ENCODE results near the gene CDYL2.

Gene CDYL2

DNA sequence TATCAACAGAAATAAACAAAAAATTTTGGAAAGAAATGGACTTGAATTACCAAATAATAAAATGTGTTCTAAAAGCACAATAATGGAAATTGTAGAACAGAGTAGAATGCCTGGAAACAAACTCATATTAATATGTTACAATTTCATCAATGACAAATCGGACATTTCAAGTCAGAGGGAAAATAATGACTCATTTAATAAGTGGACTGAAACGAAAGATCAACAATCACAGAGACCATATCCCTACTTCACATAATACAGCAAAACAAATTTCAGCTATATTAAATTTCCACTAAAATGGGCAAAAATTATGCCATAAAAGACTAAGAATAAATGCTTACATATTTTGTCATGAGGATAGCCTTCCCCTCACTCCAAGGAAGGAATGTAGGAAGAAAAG lies 25.7 kb downstream of the CDYL2 start:
- ATAC-seq, result no peak
- TF ChIP-seq ZNF565 (CRISPR knock-in tag; conservative IDR thresholded peaks at IDR 0.05; ENCODE audit: low read depth) (no peak), ZC3H10 (CRISPR knock-in tag; IDR thresholded peaks at IDR 0.05) (no peak), SNAI2 (CRISPR knock-in tag; IDR thresholded peaks at IDR 0.05) (no peak), CSDC2 (CRISPR knock-in tag; IDR thresholded peaks at IDR 0.05) (no peak), ISL1 (CRISPR knock-in tag; IDR thresholded peaks at IDR 0.05) (no peak), OSR1 (CRISPR knock-in tag; IDR thresholded peaks at IDR 0.05) (no peak), TOX (CRISPR knock-in tag; IDR thresholded peaks at IDR 0.05; ENCODE audit: borderline replicate concordance) (no peak), ESRRG (CRISPR knock-in tag; IDR thresholded peaks at IDR 0.05) (no peak), ZNF8 (CRISPR knock-in tag; IDR thresholded peaks at IDR 0.05) (no peak), ZNF70 (CRISPR knock-in tag; IDR thresholded peaks at IDR 0.05) (no peak)
- TF ChIP-seq, protein P1, sequence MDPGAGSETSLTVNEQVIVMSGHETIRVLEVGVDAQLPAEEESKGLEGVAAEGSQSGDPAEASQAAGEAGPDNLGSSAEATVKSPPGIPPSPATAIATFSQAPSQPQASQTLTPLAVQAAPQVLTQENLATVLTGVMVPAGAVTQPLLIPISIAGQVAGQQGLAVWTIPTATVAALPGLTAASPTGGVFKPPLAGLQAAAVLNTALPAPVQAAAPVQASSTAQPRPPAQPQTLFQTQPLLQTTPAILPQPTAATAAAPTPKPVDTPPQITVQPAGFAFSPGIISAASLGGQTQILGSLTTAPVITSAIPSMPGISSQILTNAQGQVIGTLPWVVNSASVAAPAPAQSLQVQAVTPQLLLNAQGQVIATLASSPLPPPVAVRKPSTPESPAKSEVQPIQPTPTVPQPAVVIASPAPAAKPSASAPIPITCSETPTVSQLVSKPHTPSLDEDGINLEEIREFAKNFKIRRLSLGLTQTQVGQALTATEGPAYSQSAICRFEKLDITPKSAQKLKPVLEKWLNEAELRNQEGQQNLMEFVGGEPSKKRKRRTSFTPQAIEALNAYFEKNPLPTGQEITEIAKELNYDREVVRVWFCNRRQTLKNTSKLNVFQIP (CRISPR knock-in tag; IDR thresholded peaks at IDR 0.05; ENCODE audit: borderline replicate concordance, low read depth), result no peak
- TF ChIP-seq, protein P2, sequence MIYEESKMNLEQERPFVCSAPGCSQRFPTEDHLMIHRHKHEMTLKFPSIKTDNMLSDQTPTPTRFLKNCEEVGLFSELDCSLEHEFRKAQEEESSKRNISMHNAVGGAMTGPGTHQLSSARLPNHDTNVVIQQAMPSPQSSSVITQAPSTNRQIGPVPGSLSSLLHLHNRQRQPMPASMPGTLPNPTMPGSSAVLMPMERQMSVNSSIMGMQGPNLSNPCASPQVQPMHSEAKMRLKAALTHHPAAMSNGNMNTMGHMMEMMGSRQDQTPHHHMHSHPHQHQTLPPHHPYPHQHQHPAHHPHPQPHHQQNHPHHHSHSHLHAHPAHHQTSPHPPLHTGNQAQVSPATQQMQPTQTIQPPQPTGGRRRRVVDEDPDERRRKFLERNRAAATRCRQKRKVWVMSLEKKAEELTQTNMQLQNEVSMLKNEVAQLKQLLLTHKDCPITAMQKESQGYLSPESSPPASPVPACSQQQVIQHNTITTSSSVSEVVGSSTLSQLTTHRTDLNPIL (CRISPR knock-in tag; IDR thresholded peaks at IDR 0.05; ENCODE audit: low read depth), result no peak
- TF ChIP-seq, protein P3, sequence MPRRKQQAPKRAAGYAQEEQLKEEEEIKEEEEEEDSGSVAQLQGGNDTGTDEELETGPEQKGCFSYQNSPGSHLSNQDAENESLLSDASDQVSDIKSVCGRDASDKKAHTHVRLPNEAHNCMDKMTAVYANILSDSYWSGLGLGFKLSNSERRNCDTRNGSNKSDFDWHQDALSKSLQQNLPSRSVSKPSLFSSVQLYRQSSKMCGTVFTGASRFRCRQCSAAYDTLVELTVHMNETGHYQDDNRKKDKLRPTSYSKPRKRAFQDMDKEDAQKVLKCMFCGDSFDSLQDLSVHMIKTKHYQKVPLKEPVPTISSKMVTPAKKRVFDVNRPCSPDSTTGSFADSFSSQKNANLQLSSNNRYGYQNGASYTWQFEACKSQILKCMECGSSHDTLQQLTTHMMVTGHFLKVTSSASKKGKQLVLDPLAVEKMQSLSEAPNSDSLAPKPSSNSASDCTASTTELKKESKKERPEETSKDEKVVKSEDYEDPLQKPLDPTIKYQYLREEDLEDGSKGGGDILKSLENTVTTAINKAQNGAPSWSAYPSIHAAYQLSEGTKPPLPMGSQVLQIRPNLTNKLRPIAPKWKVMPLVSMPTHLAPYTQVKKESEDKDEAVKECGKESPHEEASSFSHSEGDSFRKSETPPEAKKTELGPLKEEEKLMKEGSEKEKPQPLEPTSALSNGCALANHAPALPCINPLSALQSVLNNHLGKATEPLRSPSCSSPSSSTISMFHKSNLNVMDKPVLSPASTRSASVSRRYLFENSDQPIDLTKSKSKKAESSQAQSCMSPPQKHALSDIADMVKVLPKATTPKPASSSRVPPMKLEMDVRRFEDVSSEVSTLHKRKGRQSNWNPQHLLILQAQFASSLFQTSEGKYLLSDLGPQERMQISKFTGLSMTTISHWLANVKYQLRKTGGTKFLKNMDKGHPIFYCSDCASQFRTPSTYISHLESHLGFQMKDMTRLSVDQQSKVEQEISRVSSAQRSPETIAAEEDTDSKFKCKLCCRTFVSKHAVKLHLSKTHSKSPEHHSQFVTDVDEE (CRISPR knock-in tag; IDR thresholded peaks at IDR 0.05), result no peak

DNA sequence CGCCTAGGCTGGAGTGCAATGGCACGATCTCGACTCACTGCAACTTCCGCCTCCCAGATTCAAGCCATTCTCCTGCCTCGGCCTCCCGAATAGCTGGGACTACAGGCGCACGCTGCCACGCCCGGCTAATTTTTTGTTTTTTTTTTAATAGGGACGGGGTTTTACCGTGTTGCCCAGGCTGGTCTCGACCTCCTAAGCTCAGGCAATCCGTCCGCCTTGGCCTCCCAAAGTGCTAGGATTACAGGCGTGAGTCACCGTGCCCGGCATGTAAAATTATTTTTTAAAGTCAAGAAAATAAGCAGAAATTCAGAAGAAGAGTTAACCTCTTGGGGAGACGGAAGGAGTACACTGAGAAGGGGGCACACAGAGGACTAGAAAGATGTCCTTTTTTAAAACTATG lies 27.5 kb downstream of the CDYL2 start:
- no peak for ATAC-seq
- TF ChIP-seq ZNF70 (CRISPR knock-in tag; IDR thresholded peaks at IDR 0.05) (no peak), ESRRG (CRISPR knock-in tag; IDR thresholded peaks at IDR 0.05) (no peak), ZNF565 (CRISPR knock-in tag; conservative IDR thresholded peaks at IDR 0.05; ENCODE audit: low read depth) (no peak), OSR1 (CRISPR knock-in tag; IDR thresholded peaks at IDR 0.05) (no peak), GLIS3 (CRISPR knock-in tag; IDR thresholded peaks at IDR 0.05) (no peak)

DNA sequence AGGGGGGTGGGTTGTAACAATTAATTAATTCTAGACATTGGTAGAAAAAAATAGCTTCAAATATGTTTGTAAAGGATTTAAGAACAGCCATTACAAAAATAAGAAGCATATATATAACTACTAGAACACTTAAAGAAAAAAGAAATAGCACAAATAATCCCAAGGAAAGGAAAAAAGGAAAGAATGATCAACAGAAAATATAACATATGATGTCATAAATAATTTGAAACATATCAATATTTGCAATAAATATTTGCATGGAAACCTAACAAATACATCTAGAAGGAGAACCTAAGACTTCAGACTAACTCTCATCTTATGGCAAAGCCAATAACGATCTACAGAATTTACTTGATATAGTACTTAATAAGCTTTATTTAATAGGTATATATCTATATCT lies 28.9 kb downstream of the CDYL2 start:
- no peak for ATAC-seq
- TF ChIP-seq ZFP3 (CRISPR knock-in tag; IDR thresholded peaks at IDR 0.05) (no peak), BACH2 (CRISPR knock-in tag; IDR thresholded peaks at IDR 0.05; ENCODE audit: borderline replicate concordance) (no peak), ZFP30 (CRISPR knock-in tag; IDR thresholded peaks at IDR 0.05) (no peak), ISL1 (CRISPR knock-in tag; IDR thresholded peaks at IDR 0.05) (no peak), RARB (CRISPR knock-in tag; IDR thresholded peaks at IDR 0.05) (no peak), TOX (CRISPR knock-in tag; IDR thresholded peaks at IDR 0.05; ENCODE audit: borderline replicate concordance) (no peak), PPARA (CRISPR knock-in tag; IDR thresholded peaks at IDR 0.05; ENCODE audit: borderline replicate concordance) (no peak), OSR1 (CRISPR knock-in tag; IDR thresholded peaks at IDR 0.05) (no peak), ZNF70 (CRISPR knock-in tag; IDR thresholded peaks at IDR 0.05) (no peak), ZC3H10 (CRISPR knock-in tag; IDR thresholded peaks at IDR 0.05) (no peak), CSDC2 (CRISPR knock-in tag; IDR thresholded peaks at IDR 0.05) (no peak), GLIS3 (CRISPR knock-in tag; IDR thresholded peaks at IDR 0.05) (no peak), ZNF565 (CRISPR knock-in tag; conservative IDR thresholded peaks at IDR 0.05; ENCODE audit: low read depth) (no peak), ARNTL (CRISPR knock-in tag; IDR thresholded peaks at IDR 0.05; ENCODE audit: borderline replicate concordance, low read depth) (no peak), SNAI2 (CRISPR knock-in tag; IDR thresholded peaks at IDR 0.05) (no peak)
- TF ChIP-seq, protein P1 (CRISPR knock-in tag; IDR thresholded peaks at IDR 0.05; ENCODE audit: borderline replicate concordance, low read depth), result no peak
- TF ChIP-seq, protein P2 (CRISPR knock-in tag; IDR thresholded peaks at IDR 0.05; ENCODE audit: low read depth), result no peak
- TF ChIP-seq, protein P3 (CRISPR knock-in tag; IDR thresholded peaks at IDR 0.05), result no peak

Measured in SK-N-SH treated with all-trans-retinoic acid at 6 μM for 48 hours (cell line).